ENCODE results near the gene CDK14.

- no peak for TF ChIP-seq CTCF (IDR thresholded peaks at IDR 0.05)
- TF ChIP-seq POLR2A (IDR thresholded peaks at IDR 0.05) = no peak
- no peak for TF ChIP-seq EP300 (IDR thresholded peaks at IDR 0.05)
Measured at GRCh38 chr7:90604383-90604782, 8.3 kb downstream of the CDK14 start.

All from ovary (tissue), 3 donors.